Small intestine (tissue), 7 donors: ENCODE data around the gene TMEM263. TPM values are rescaled to one million over a fixed set of nuclear protein-coding genes. Genes with fewer than 3 reads are reported as not detected.
"Not testable (repeated sequence)": the region's sequence is repeated elsewhere in the genome, so short reads cannot be mapped to it uniquely, and the experiment has no call there.

ENCODE experiments used
- DNase-seq, 2 donors: peaks; one replicate each; pipeline versions ENCODE4 v3.0.0 to v3.0.0-alpha.2; 2013
- FAIRE-seq: peaks from 2 replicates; lab custom pipeline; 2012; peaks lifted over from hg19 to GRCh38; lab: Jason Lieb, UNC
- H3K27ac ChIP-seq, 3 donors: one replicate each; pipeline ENCODE4 v1.5.1; 2013; ENCODE audit warnings: low read length in 2 of 3, mild to moderate bottlenecking in 2 of 3, control low read depth in 1 of 3, inconsistent platforms in 1 of 3, low read depth in 1 of 3, moderate library complexity in 1 of 3
- H3K27me3 ChIP-seq, 3 donors: one replicate each; pipeline ENCODE4 v1.6.1; 2013; ENCODE audit warnings: low read length in 3 of 3, inconsistent platforms in 1 of 3; ENCODE audit not compliant: control insufficient read depth in 3 of 3, insufficient read depth in 3 of 3
- H3K36me3 ChIP-seq, 3 donors: one replicate each; pipeline ENCODE4 v1.6.1; 2013; ENCODE audit warnings: low read length in 3 of 3, inconsistent platforms in 1 of 3, low read depth in 1 of 3, mild to moderate bottlenecking in 1 of 3, moderate library complexity in 1 of 3; ENCODE audit not compliant: control insufficient read depth in 3 of 3, insufficient read depth in 2 of 3
- H3K4me1 ChIP-seq, 3 donors: one replicate each; pipeline ENCODE4 v1.6.1; 2013; ENCODE audit warnings: low read length in 2 of 3, inconsistent platforms in 1 of 3, low read depth in 1 of 3, mild to moderate bottlenecking in 1 of 3, moderate library complexity in 1 of 3; ENCODE audit not compliant: control insufficient read depth in 3 of 3, insufficient read depth in 2 of 3
- H3K4me3 ChIP-seq, 3 donors: one replicate each; pipeline ENCODE4 v1.5.1; 2013; ENCODE audit warnings: low read length in 3 of 3, control low read depth in 1 of 3, inconsistent platforms in 1 of 3, low read depth in 1 of 3, mild to moderate bottlenecking in 1 of 3, moderate library complexity in 1 of 3
- H3K9me3 ChIP-seq, 2 donors: one replicate each; pipeline ENCODE4 v1.6.1; 2013; ENCODE audit warnings: low read depth in 1 of 2, low read length in 1 of 2; ENCODE audit not compliant: control insufficient read depth in 2 of 2, insufficient read depth in 1 of 2
- WGBS, 3 donors: extraction: QIAGEN DNeasy Blood & Tissue Kit; methylation state at CpG; one replicate each; pipeline ENCODE4 v1.1.7; 2013; 5-methylcytosine and 5-hydroxymethylcytosine counted together
- polyA plus RNA-seq, 4 donors: library from polyadenylated mRNA; stranded (reverse) in 3 of 4; unstranded in 1 of 4; fragments of 200-250 nt in 3 of 4; fragments of 120-200 nt in 1 of 4; gene quantifications; one replicate each; pipeline versions ENCODE4 v1.2.1 to v1.2.3, GENCODE V29; 2013
- donor health status: healthy with polysubstance abuse.
- donor health status: control.
- donor health status: control.
- donor health status: Bipolar disorder and iron deficiency.
- donor health status: healthy.

The TMEM263 gene
- polyA plus RNA-seq, 4 donors = 12.7 to 41.0 (median 20.5) TPM

DNA sequence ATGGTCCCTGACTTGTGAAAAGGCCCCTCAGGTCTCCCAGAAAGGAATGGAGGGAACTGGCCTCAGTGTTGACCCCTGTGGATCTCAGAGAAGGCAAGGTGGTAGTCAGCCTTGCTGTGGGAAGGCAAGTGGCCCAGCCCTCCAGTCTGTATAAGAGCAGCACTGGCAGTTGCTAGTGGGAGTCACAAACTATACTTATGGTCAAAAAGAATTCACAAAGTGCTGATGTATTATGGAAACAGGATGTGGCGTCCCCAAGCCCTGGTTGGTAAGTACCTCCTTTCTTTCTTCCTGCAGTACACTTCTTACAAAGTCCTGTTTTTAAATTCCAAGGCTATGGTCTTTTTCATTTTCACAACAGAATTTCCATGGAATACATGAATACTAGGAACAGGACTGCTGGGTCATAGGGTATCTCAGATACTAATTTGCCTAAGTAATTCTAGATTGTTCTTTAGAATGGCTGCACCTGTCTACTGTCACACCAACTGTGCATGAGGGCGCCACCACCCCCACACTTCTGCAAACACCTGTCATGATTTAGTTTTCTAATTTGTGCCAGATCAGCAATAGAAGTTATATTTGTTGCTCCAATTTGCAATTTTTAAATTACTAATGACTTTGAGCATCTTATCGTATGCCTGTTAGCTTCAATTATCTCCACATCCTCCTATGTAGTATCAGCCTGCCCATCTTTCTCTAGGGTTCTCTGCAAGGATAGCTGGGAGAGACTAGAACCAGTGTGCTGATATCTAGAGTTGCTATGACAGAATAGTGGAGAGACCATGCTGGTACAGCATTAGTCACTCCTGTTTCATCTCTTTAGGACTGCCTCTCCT lies 40.7 kb upstream of the TMEM263 start:
- Histone ChIP-seq H3K27ac (peak overlapping the region in 1 of 3 donors; percentile 72), H3K27me3 (no peaks in the 10 kb centered on the region), H3K4me1 (no peaks in the 10 kb centered on the region), H3K36me3 (no peaks in the 10 kb centered on the region), H3K4me3 (no peak overlapping the region), H3K9me3 (no peaks in the 10 kb centered on the region)
- 62 to 72% (median 68%) methylated on average over 3 of the region's 3 CpGs for WGBS, 3 donors
- no peak for DNase-seq
- FAIRE-seq = no peak

DNA sequence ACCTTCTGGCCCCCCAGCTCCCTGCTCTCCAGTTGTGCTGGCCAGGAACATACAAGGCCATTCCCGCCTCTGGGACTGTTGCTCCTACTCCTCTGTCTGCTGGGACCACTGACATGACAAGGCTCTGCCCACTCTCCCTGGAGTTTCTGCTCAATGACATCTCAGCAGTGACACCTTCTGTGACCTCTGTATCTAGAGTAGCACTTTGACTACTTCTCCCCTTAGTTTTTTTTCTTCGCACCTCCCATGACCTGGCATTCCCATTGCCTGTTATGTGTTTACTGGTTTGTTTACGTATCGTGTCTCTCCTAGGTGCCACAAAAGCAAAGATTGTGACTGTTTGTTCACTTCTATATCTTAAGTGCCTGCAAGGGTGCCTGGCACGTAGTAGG lies 40.1 kb upstream of the TMEM263 start:
- Histone ChIP-seq H3K36me3 (no peaks in the 10 kb centered on the region), H3K27ac (no peak overlapping the region), H3K27me3 (no peaks in the 10 kb centered on the region), H3K9me3 (no peaks in the 10 kb centered on the region), H3K4me3 (no peak overlapping the region), H3K4me1 (no peaks in the 10 kb centered on the region)
- DNase-seq (no peak), FAIRE-seq (no peak)
- 62 to 82% (median 80%) methylated on average over 5 of the region's 5 CpGs for WGBS, 3 donors

DNA sequence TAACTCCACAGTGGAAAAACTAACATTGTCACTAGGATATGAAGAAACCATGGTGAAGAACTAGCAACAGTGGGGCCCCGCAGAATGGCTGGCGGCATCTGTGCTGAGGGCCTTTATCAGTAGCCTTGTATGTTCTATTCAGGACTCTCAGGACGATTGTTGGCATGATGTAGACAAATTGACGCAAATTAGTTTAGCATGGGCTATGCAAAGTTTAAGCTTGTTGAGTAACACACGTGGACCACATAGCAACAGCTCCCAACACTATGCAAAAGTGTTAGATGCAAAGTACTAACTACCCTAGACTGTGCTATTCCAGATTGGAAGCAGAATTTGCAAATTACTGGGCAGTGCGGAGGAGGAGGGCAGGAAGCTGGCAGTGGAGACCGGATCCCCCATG lies 38.2 kb upstream of the TMEM263 start:
- DNase-seq = no peak
- whole genome bisulfite sequencing, 3 donors = 70 to 75% (median 71%) methylated on average over 7 of the region's 7 CpGs
- no peaks in the 10 kb centered on the region for H3K9me3 ChIP-seq
- H3K4me3 ChIP-seq = no peak overlapping the region
- no peak overlapping the region for H3K27ac ChIP-seq
- no peak for FAIRE-seq
- H3K4me1 ChIP-seq = no peaks in the 10 kb centered on the region
- H3K36me3 ChIP-seq = no peaks in the 10 kb centered on the region
- H3K27me3 ChIP-seq = no peaks in the 10 kb centered on the region

DNA sequence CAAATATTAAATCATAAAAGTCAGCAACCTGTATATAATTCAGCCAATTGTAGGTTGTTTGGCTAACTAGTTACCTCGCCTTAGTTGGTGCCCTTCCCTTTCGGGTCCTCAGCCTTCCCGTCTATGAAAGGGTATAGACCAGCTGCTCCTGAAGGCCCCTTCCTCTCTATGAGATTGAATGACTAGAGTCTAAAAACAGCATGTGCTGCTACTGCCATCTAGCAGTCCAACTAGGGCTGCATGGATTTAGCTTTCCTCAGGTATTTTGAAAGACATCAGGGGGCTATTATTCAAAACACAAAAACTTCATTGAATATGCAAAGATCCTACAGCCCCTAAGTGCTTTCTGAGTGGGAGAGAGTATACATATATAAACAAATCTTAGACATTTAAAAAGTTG lies 37.0 kb upstream of the TMEM263 start:
- WGBS, 3 donors = 21 to 35% (median 25%) methylated on average over 3 of the region's 3 CpGs
- no peaks in the 10 kb centered on the region for H3K36me3 ChIP-seq
- H3K9me3 ChIP-seq = no peaks in the 10 kb centered on the region
- no peak overlapping the region for H3K4me3 ChIP-seq
- no peak for FAIRE-seq
- no peak for DNase-seq
- H3K4me1 ChIP-seq = no peaks in the 10 kb centered on the region
- no peak overlapping the region for H3K27ac ChIP-seq
- no peaks in the 10 kb centered on the region for H3K27me3 ChIP-seq

DNA sequence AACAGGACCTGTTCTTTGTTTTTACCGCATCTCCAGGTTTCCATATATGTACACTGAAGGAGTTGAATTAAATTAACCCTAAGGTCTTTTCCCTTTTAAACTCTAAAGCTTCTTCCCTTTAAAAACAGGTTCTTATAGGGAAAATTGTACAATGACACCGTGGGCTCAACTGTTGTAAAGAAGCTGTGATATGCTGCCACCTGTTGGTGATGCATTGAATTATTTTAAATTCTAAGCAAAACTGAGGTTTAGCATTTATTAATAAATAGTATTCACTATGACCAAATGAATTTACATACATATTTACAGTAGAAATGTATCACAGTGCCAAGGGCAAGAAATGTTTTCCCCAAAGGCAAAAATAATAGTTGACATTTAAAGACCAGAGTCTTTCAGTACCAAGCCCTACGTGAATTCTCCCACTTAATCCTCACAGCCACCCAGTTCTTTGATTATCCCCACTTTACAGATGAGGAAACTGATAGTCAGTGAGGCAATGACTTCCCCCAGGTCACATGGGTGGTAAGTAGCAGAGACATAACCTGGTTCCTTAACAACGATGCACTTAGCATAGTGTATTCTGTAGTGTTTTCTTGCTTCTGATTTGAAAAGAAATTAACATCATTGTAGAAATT lies 35.7 kb upstream of the TMEM263 start:
- 40 to 48% (median 43%) methylated on average over 4 of the region's 4 CpGs for WGBS, 3 donors
- DNase-seq (peak; percentile 51 to 67), FAIRE-seq (no peak)
- Histone ChIP-seq H3K27me3 (no peaks in the 10 kb centered on the region), H3K4me1 (no peaks in the 10 kb centered on the region), H3K36me3 (no peaks in the 10 kb centered on the region), H3K9me3 (no peaks in the 10 kb centered on the region), H3K4me3 (no peak overlapping the region), H3K27ac (no peak overlapping the region)

- not testable (repeated sequence) for FAIRE-seq, H3K9me3 ChIP-seq, H3K27me3 ChIP-seq, H3K36me3 ChIP-seq, H3K4me1 ChIP-seq, H3K27ac ChIP-seq, DNase-seq, H3K4me3 ChIP-seq
- 64 to 77% (median 74%) methylated on average over 2 of the region's 2 CpGs for WGBS, 3 donors
Observed at GRCh38 chr12:106921976-106922375, 33.7 kb upstream of the TMEM263 start.

DNA sequence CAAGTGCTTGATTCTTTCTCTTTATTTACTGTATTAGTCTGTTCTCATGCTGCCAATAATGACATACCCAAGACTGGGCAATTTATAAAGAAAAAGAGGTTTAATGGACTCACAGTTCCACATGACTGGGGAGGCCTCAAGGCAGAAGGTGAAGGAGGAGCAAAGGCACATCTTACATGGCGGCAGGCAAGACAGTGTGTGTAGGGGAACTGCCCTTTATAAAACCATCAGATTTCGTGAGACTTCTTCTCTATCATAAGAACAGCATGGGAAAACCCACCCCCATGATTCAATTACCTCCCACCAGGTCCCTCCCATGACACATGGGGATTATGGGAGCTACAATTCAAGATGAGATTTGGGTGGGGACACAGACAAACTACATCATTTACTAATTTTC lies 32.1 kb upstream of the TMEM263 start:
- H3K27me3 ChIP-seq, H3K4me1 ChIP-seq, H3K36me3 ChIP-seq, FAIRE-seq, DNase-seq, H3K9me3 ChIP-seq, H3K27ac ChIP-seq, H3K4me3 ChIP-seq: not testable (repeated sequence)
- 85 to 97% (median 91%) methylated on average over 2 of the region's 2 CpGs for WGBS, 3 donors

- FAIRE-seq = no peak
- 39 to 59% (median 49%) methylated on average over 3 of the region's 3 CpGs for WGBS, 3 donors
Observed at GRCh38 chr12:106924268-106924861, 31.3 kb upstream of the TMEM263 start.

More at GRCh38 chr12:106924268-106924861, 31.3 kb upstream of the TMEM263 start:
- DNase-seq = no peak
- Histone ChIP-seq H3K4me1 (no peaks in the 10 kb centered on the region), H3K27ac (no peak overlapping the region), H3K9me3 (no peaks in the 10 kb centered on the region), H3K4me3 (no peak overlapping the region), H3K27me3 (no peaks in the 10 kb centered on the region), H3K36me3 (no peaks in the 10 kb centered on the region)
